GM10248 (cell line): Measurements from ENCODE around the gene PRKG1.

Source experiments
- CTCF ChIA-PET: fragments of 300-600 bp; sonication (Branson Sonifier 250); formaldehyde crosslinking; extraction: SDS; loops from one replicate; lab custom pipeline; 2021; ENCODE audit warnings: antibody characterized with exemption; lab: Yijun Ruan, JAX
- POLR2A ChIA-PET: fragments of 350-650 bp; sonication (Branson Sonifier 250); formaldehyde crosslinking; extraction: SDS; loops from one replicate; lab custom pipeline; 2020; ENCODE audit warnings: antibody characterized with exemption; lab: Yijun Ruan, JAX
- DNase-seq: peaks from one replicate; pipeline ENCODE4 v3.0.0; 2012; ENCODE audit errors: extremely low spot score
- TF ChIP-seq, protein P1 (sequence below): IDR thresholded peaks from 2 replicates; pipeline ENCODE4 v1.5.1; 2012; ENCODE audit warnings: mild to moderate bottlenecking, low read depth; ENCODE audit errors: extremely low read depth, missing control alignments, control extremely low read depth

The PRKG1 gene

GRCh38 chr10:52100011-52100547 lies 1025.8 kb downstream of the PRKG1 start:
- DNase-seq: no peak
- TF ChIP-seq, protein P1, sequence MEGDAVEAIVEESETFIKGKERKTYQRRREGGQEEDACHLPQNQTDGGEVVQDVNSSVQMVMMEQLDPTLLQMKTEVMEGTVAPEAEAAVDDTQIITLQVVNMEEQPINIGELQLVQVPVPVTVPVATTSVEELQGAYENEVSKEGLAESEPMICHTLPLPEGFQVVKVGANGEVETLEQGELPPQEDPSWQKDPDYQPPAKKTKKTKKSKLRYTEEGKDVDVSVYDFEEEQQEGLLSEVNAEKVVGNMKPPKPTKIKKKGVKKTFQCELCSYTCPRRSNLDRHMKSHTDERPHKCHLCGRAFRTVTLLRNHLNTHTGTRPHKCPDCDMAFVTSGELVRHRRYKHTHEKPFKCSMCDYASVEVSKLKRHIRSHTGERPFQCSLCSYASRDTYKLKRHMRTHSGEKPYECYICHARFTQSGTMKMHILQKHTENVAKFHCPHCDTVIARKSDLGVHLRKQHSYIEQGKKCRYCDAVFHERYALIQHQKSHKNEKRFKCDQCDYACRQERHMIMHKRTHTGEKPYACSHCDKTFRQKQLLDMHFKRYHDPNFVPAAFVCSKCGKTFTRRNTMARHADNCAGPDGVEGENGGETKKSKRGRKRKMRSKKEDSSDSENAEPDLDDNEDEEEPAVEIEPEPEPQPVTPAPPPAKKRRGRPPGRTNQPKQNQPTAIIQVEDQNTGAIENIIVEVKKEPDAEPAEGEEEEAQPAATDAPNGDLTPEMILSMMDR: no peak
- CTCF ChIA-PET: no interaction called here
- POLR2A ChIA-PET: no interaction called here

DNA sequence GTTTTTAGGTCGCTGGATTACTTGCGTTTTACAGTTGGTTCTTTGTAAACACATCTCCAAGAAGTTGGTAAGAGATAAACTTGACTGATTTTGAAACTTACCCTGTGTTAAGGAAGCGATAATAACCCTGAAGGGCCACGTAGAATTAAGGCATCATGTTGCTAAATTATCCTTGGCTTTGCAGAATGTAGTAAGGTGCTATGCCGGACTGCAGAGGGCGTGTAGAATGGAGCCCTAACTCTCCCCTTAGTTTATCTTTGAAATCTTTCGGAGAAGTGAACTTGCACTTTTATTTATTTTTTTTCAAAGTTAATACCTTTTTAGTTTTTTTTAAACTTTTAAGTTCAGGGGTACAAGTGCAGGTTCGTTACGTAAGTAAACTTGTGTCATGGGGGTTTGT lies 1031.0 kb downstream of the PRKG1 start:
- CTCF ChIA-PET: no interaction called here
- POLR2A ChIA-PET: no interaction called here
- no peak for DNase-seq
- TF ChIP-seq, protein P1: no peak

GRCh38 chr10:52106011-52106410 lies 1031.7 kb downstream of the PRKG1 start:
- TF ChIP-seq, protein P1: no peak
- CTCF ChIA-PET: no interaction called here
- POLR2A ChIA-PET: no interaction called here
- no peak for DNase-seq

DNA sequence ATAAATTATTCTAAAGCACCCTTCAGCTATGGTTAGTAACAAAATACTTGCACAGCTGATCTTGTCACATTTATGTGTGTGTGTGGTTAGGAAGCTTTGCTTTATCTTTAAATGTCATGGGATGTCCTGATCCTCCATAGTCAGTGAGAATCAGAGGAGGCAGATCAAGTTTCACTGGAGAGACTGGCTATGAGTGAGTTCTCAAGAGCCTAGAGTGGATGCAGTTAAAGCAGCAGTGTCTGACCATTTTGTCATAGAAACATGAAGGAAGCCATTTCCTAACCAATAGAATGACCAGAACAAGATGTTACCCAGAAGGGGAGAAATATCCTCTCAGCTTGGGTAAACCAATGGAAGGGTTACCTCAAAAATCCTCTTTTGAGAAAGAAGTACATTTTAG lies 1032.6 kb downstream of the PRKG1 start:
- TF ChIP-seq, protein P1: no peak
- POLR2A ChIA-PET: no interaction called here
- DNase-seq: no peak
- CTCF ChIA-PET: no interaction called here

DNA sequence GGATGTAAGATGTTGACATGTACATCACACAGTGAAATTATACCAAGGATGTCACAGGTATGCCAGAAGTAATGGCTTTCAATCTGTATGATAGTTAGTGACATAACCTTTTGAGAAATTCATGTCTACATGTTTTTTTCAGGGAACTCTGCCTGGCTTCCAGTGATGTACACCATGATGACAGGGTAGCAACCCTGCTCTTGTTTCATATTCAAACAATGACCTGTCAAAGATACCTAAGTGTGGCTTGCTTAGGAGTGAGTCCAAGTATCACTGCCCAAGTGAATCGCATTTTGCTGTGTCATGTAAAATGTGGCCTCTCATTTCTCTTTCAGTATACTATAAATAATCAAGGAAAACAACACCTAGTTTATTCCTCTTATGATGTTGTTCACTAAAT lies 1033.9 kb downstream of the PRKG1 start:
- ChIA-PET CTCF (interaction anchor here (1.4 kb wide), 1 partner anchor 10 kb away, joined by 4 read pairs; no protein-coding TSS in a partner anchor), POLR2A (no interaction called here)
- DNase-seq: no peak
- TF ChIP-seq, protein P1: no peak

GRCh38 chr10:52110576-52110975 lies 1036.3 kb downstream of the PRKG1 start:
- CTCF ChIA-PET: no interaction called here
- TF ChIP-seq, protein P1: no peak
- DNase-seq: no peak
- POLR2A ChIA-PET: no interaction called here
